IMR-90 (cell line): ENCODE results near the gene SEPTIN10. TPM values are rescaled to one million over a fixed set of nuclear protein-coding genes. Genes with fewer than 3 reads are reported as not detected.

ENCODE experiments used
- ATAC-seq: fragments of 200-7000 bp; cut with Tn5 transposase; 2 replicates; pipeline ENCODE4 v1.9.1; 2020; ENCODE audit warnings: low read depth, mild to moderate bottlenecking, moderate library complexity
- BruUV-seq: library from RNA; stranded (reverse); fragments of 400-500 nt; replicated peaks from 2 replicates; lab custom pipeline; 2021; lab: Mats Ljungman, UMichigan
- CTCF ChIA-PET: fragments of 300-600 bp; formaldehyde crosslinking; extraction: SDS; loops from one replicate; lab custom pipeline; 2021; ENCODE audit warnings: antibody characterized with exemption; lab: Yijun Ruan, JAX
- POLR2A ChIA-PET: fragments of 300-600 bp; sonication (Branson Sonifier 250); formaldehyde crosslinking; loops from one replicate; lab custom pipeline; 2022; ENCODE audit warnings: antibody characterized with exemption; ENCODE audit not compliant: unreplicated experiment; lab: Charles Lee
- DNase-seq: peaks from one replicate; pipeline ENCODE4 v3.0.0; 2013
- H2AFZ ChIP-seq: replicated peaks from 2 replicates; pipeline ENCODE3; 2013; ENCODE audit warnings: low read length, mild to moderate bottlenecking; ENCODE audit not compliant: poor library complexity
- H2AK5ac ChIP-seq: 2 replicates; pipeline ENCODE4 v1.6.1; 2013; ENCODE audit warnings: low read depth, low read length, inconsistent platforms
- H2AK9ac ChIP-seq: replicated peaks from 2 replicates; pipeline ENCODE3; 2013; ENCODE audit warnings: mild to moderate bottlenecking, low read depth, low read length, moderate library complexity; ENCODE audit not compliant: poor library complexity
- H2BK120ac ChIP-seq: 2 replicates; pipeline ENCODE4 v1.6.1; 2013; ENCODE audit warnings: low read depth, low read length, inconsistent platforms
- H2BK15ac ChIP-seq: 3 replicates; pipeline ENCODE4 v1.6.1; 2013; ENCODE audit warnings: low read depth, low read length, inconsistent platforms
- H2BK20ac ChIP-seq: 2 replicates; pipeline ENCODE4 v1.6.1; 2013; ENCODE audit warnings: low read depth, mild to moderate bottlenecking, inconsistent platforms, low read length, moderate library complexity
- H2BK5ac ChIP-seq: 2 replicates; pipeline ENCODE4 v1.6.1; 2013; ENCODE audit warnings: mild to moderate bottlenecking, low read depth, low read length, inconsistent platforms; ENCODE audit not compliant: poor library complexity, severe bottlenecking
- H3K14ac ChIP-seq: replicated peaks from 2 replicates; pipeline ENCODE4 v1.6.1; 2013; ENCODE audit warnings: low read depth, low read length, inconsistent platforms
- H3K18ac ChIP-seq: 2 replicates; pipeline ENCODE4 v1.6.1; 2013; ENCODE audit warnings: low read depth, low read length, control low read depth
- H3K23ac ChIP-seq: 2 replicates; pipeline ENCODE4 v1.6.1; 2013; ENCODE audit warnings: low read depth, low read length, inconsistent platforms
- H3K27ac ChIP-seq: 2 replicates; pipeline ENCODE4 v1.5.1; 2013; ENCODE audit warnings: mild to moderate bottlenecking, control low read depth, low read length; ENCODE audit not compliant: insufficient read depth
- H3K27me3 ChIP-seq: 2 replicates; pipeline ENCODE4 v1.6.1; 2013; ENCODE audit warnings: low read length; ENCODE audit not compliant: control insufficient read depth, insufficient read depth
- H3K36me3 ChIP-seq: 2 replicates; pipeline ENCODE4 v1.6.1; 2013; ENCODE audit warnings: low read length, mixed read lengths; ENCODE audit not compliant: control insufficient read depth, insufficient read depth
- H3K4ac ChIP-seq: 2 replicates; pipeline ENCODE4 v1.6.1; 2013; ENCODE audit warnings: low read depth, low read length, inconsistent platforms
- H3K4me1 ChIP-seq: 2 replicates; pipeline ENCODE4 v1.6.1; 2013; ENCODE audit warnings: low read length, mixed read lengths; ENCODE audit not compliant: control insufficient read depth, insufficient read depth
- H3K4me2 ChIP-seq: 2 replicates; pipeline ENCODE4 v1.6.1; 2013; ENCODE audit warnings: low read depth, mild to moderate bottlenecking, control low read depth, low read length, moderate library complexity
- H3K4me3 ChIP-seq: 2 replicates; pipeline ENCODE4 v1.5.1; 2013; ENCODE audit warnings: low read depth, mild to moderate bottlenecking, control low read depth, low read length, moderate library complexity; ENCODE audit not compliant: insufficient read depth
- H3K56ac ChIP-seq: 2 replicates; pipeline ENCODE4 v1.6.1; 2013; ENCODE audit warnings: low read length, inconsistent platforms; ENCODE audit not compliant: insufficient read depth; ENCODE audit errors: extremely low read depth
- H3K79me1 ChIP-seq, 2 experiments: 2 replicates each; pipeline ENCODE4 v1.6.1; 2013; ENCODE audit warnings: low read length in 2 of 2, inconsistent platforms in 1 of 2, low read depth in 1 of 2
- H3K9ac ChIP-seq: 2 replicates; pipeline ENCODE4 v1.6.1; 2013; ENCODE audit warnings: low read depth, low read length, control low read depth
- H3K9me1 ChIP-seq: 2 replicates; pipeline ENCODE4 v1.6.1; 2013; ENCODE audit warnings: low read length, inconsistent platforms; ENCODE audit not compliant: insufficient read depth
- H3K9me3 ChIP-seq: 2 replicates; pipeline ENCODE4 v1.6.1; 2013; ENCODE audit warnings: low read length; ENCODE audit not compliant: control insufficient read depth, insufficient read depth
- H4K20me1 ChIP-seq: 2 replicates; pipeline ENCODE4 v1.6.1; 2013; ENCODE audit warnings: low read length, inconsistent platforms; ENCODE audit not compliant: insufficient read depth
- H4K5ac ChIP-seq: 2 replicates; pipeline ENCODE4 v1.6.1; 2013; ENCODE audit warnings: mild to moderate bottlenecking, low read depth, low read length, control low read depth
- H4K8ac ChIP-seq, 2 experiments: 2 replicates each; pipeline ENCODE4 v1.6.1; 2013; ENCODE audit warnings: low read depth in 2 of 2, low read length in 2 of 2, control low read depth in 1 of 2, inconsistent platforms in 1 of 2
- H4K91ac ChIP-seq: 2 replicates; pipeline ENCODE4 v1.6.1; 2013; ENCODE audit warnings: low read depth, low read length, inconsistent platforms; ENCODE audit not compliant: insufficient read depth
- BHLHE40 ChIP-seq: fragments of 150-350 bp; IDR thresholded peaks from 2 replicates; pipeline ENCODE4 v1.6.1; 2016; ENCODE audit warnings: mild to moderate bottlenecking, low read depth, low read length
- CEBPB ChIP-seq: IDR thresholded peaks from 2 replicates; pipeline ENCODE4 v1.6.1; 2012; ENCODE audit warnings: low read depth, low read length, improper control_type of control experiment
- CHD1 ChIP-seq: IDR thresholded peaks from 2 replicates; pipeline ENCODE4 v1.6.1; 2012; ENCODE audit warnings: low read depth, low read length, improper control_type of control experiment
- FOS ChIP-seq: fragments of 150-350 bp; IDR thresholded peaks from 2 replicates; pipeline ENCODE4 v1.6.1; 2016; ENCODE audit warnings: low read depth, low read length
- MAZ ChIP-seq: IDR thresholded peaks from 2 replicates; pipeline ENCODE4 v1.6.1; 2012; ENCODE audit warnings: low read depth, mild to moderate bottlenecking, low read length, improper control_type of control experiment, moderate library complexity, borderline replicate concordance
- MXI1 ChIP-seq: IDR thresholded peaks from 2 replicates; pipeline ENCODE4 v1.6.1; 2012; ENCODE audit warnings: low read depth, mild to moderate bottlenecking, low read length, moderate library complexity, borderline replicate concordance
- NFE2L2 ChIP-seq: fragments of 150-350 bp; IDR thresholded peaks from 2 replicates; pipeline ENCODE4 v1.6.1; 2016; ENCODE audit warnings: low read depth, mild to moderate bottlenecking, low read length
- POLR2A ChIP-seq: IDR thresholded peaks from 2 replicates; pipeline ENCODE4 v1.6.1; 2012; ENCODE audit warnings: mild to moderate bottlenecking, low read depth, low read length
- RAD21 ChIP-seq: IDR thresholded peaks from 2 replicates; pipeline ENCODE4 v1.6.1; 2012; ENCODE audit warnings: low read length, improper control_type of control experiment
- RFX5 ChIP-seq: IDR thresholded peaks from 2 replicates; pipeline ENCODE4 v1.8.0; 2012; ENCODE audit warnings: low read depth, mild to moderate bottlenecking, low read length, moderate library complexity
- SMC3 ChIP-seq: fragments of 150-350 bp; IDR thresholded peaks from 2 replicates; pipeline ENCODE4 v1.6.1; 2016; ENCODE audit warnings: low read depth, mild to moderate bottlenecking, antibody characterized with exemption, low read length, moderate library complexity
- USF2 ChIP-seq: fragments of 150-350 bp; IDR thresholded peaks from 2 replicates; pipeline ENCODE4 v1.6.1; 2017; ENCODE audit warnings: mild to moderate bottlenecking, antibody characterized with exemption, low read length, low read depth
- WGBS, 2 experiments: methylation state at CpG; one replicate each; pipeline versions ENCODE4 v1.1.5 to v1.1.7; 2013; ENCODE audit warnings: missing lambda C conversion rate in 2 of 2; ENCODE audit not compliant: insufficient read length in 1 of 2; ENCODE audit errors: extremely low coverage in 2 of 2; 5-methylcytosine and 5-hydroxymethylcytosine counted together
- dilution Hi-C: fragments of 300-500 bp; cut with HindIII; formaldehyde crosslinking; loops from one replicate; pipeline ENCODE4 v1.14.3; 2018; ENCODE audit warnings: low sequenced_read_pairs; ENCODE audit not compliant: unreplicated experiment
- in situ Hi-C: fragments of 300-500 bp; cut with MboI; formaldehyde crosslinking; loops from 3 replicates; pipeline ENCODE4 v1.14.3; 2019; ENCODE audit warnings: low sequenced_read_pairs, inconsistent platforms, mixed read lengths
- intact Hi-C: fragments of 100-400 bp; cut with micrococcal nuclease; formaldehyde crosslinking; loops from 2 replicates; pipeline ENCODE4 v1.10.0; 2022
- polyA plus RNA-seq, 3 experiments: library from polyadenylated mRNA; depleted of rRNA; stranded (reverse); fragments of >200 nt; gene quantifications; 2 replicates each; pipeline ENCODE4 v1.2.3, GENCODE V29; 2012; ENCODE audit warnings: low replicate concordance in 1 of 3
- total RNA-seq: library from RNA; depleted of rRNA; stranded (reverse); fragments of >200 nt; gene quantifications from 2 replicates; pipeline ENCODE4 v1.2.3, GENCODE V29; 2012
- TF ChIP-seq, protein P1 (sequence below): conservative IDR thresholded peaks from 2 replicates; pipeline ENCODE4 v1.5.1; 2012; ENCODE audit warnings: mild to moderate bottlenecking, low read depth, low read length, improper control_type of control experiment

The SEPTIN10 gene
- total and polyA plus RNA-seq, 2 of the 4 experiments (the other 2 are of a cell fraction) = 55.4 to 82.6 TPM

DNA sequence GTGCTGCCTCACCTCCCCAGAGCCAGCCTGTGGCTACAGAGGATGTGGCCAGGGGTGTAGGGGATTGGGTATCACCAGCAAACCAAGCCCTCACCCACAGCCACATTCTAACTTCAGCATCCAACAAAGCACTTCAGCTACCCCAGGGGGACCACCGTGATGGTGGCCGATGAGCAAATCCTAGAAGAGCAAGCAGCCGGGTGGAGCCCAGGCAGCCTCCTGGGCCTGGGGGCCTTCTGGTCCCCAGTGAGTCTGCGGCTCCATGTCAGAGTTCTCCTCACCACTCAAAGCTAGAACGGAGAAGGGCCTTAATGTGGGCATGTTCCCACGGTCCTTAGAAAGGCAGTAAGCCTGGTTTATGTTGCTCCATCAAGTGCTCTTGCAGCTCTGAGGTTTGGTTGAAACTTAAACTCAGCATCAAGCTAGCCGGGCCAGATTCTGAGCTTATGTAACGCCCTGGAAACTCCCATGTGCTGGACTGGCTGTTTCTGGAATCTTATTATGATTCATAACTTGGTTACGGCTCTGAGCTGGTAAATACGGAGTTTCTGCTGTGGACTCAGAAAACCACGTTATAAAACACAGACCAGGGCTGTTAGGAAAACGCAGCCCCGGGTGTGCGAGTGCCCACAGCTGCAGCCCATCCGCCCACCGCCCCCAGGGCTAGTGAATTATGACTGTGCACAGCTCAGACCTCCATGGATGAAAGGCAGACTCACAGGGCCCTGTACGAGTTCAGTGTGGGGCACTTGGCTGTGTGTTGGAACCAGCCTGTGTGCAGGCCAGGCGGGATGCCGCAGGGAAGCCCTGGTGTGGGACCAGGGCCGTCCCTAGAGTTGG is 99.8 kb downstream of the SEPTIN10 start (continued):
- TF ChIP-seq SMC3 = no peak; the same call in 1 of the 2 replicates
- no peak for TF ChIP-seq NFE2L2

GRCh38 chr2:109513230-109513629 is 100.5 kb downstream of the SEPTIN10 start:
- no TSS peak for BruUV-seq
- TF ChIP-seq RAD21 = no peak
- no peak for TF ChIP-seq MAZ
- TF ChIP-seq MXI1 = no peak
- no peak for TF ChIP-seq BHLHE40
- TF ChIP-seq RFX5 = no peak
- TF ChIP-seq, protein P1, sequence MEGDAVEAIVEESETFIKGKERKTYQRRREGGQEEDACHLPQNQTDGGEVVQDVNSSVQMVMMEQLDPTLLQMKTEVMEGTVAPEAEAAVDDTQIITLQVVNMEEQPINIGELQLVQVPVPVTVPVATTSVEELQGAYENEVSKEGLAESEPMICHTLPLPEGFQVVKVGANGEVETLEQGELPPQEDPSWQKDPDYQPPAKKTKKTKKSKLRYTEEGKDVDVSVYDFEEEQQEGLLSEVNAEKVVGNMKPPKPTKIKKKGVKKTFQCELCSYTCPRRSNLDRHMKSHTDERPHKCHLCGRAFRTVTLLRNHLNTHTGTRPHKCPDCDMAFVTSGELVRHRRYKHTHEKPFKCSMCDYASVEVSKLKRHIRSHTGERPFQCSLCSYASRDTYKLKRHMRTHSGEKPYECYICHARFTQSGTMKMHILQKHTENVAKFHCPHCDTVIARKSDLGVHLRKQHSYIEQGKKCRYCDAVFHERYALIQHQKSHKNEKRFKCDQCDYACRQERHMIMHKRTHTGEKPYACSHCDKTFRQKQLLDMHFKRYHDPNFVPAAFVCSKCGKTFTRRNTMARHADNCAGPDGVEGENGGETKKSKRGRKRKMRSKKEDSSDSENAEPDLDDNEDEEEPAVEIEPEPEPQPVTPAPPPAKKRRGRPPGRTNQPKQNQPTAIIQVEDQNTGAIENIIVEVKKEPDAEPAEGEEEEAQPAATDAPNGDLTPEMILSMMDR = no peak
- no peak for TF ChIP-seq POLR2A
- TF ChIP-seq CHD1 = no peak
- no peak for TF ChIP-seq USF2
- no peak for TF ChIP-seq FOS
- TF ChIP-seq CEBPB = no peak

More at GRCh38 chr2:109513230-109513629, 100.5 kb downstream of the SEPTIN10 start:
- DNase-seq (no peak), ATAC-seq (no peak)
- no peak overlapping the region for H3K9ac ChIP-seq
- H3K4me1 ChIP-seq = peaks cover 8% of the 10 kb centered on the region
- no peaks in the 10 kb centered on the region for H3K9me3 ChIP-seq
- H4K8ac ChIP-seq = no peak overlapping the region
- no peak overlapping the region for H3K23ac ChIP-seq
- H3K9me1 ChIP-seq = peaks cover 17% of the 10 kb centered on the region; the same call in 1 of the 2 replicates
- H4K20me1 ChIP-seq = peaks cover 11% of the 10 kb centered on the region
- no peak overlapping the region for H2AK5ac ChIP-seq
- dilution Hi-C loops = no loop called here
- no peak overlapping the region for H2AFZ ChIP-seq
- no peak overlapping the region for H3K4me2 ChIP-seq
- H3K4ac ChIP-seq = no peak overlapping the region
- intact Hi-C loops = loop anchor here (5.0 to 10.0 kb wide), 2 partner anchors 62 to 251 kb away; no protein-coding TSS in a partner anchor
- H3K36me3 ChIP-seq = no peaks in the 10 kb centered on the region
- no peak overlapping the region for H3K56ac ChIP-seq
- no peak overlapping the region for H2AK9ac ChIP-seq
- no peak overlapping the region for H3K14ac ChIP-seq
- H3K4me3 ChIP-seq = no peak overlapping the region
- no peak overlapping the region for H2BK5ac ChIP-seq
- H3K79me1 ChIP-seq = 0 out of 4 replicates have a peak, but pooled peaks cover 0 to 6% of the 10 kb centered on the region in 2 experiments
- H2BK20ac ChIP-seq = no peak overlapping the region
- H2BK15ac ChIP-seq = no peak overlapping the region
- no peak overlapping the region for H3K27ac ChIP-seq
- ChIA-PET POLR2A (no interaction called here), CTCF (no interaction called here)
- in situ Hi-C loops = no loop called here
- H4K91ac ChIP-seq = no peak overlapping the region
- H3K18ac ChIP-seq = no peak overlapping the region
- H4K5ac ChIP-seq = no peak overlapping the region
- no peaks in the 10 kb centered on the region for H3K27me3 ChIP-seq
- H2BK120ac ChIP-seq = no peak overlapping the region
- WGBS, 2 experiments = 90% methylated on average over 2 of the region's 5 CpGs; no CpG with 5 or more reads in 1 of the 2 experiments
